Endothelial cell (in vitro differentiated cells): ENCODE results near the gene FEM1B. TPM values are rescaled to one million over a fixed set of nuclear protein-coding genes. Genes with fewer than 3 reads are reported as not detected.

Source experiments
- DNase-seq: peaks from one replicate; pipeline ENCODE4 v3.0.0; 2021; ENCODE audit warnings: low spot score
- H3K27ac Mint-ChIP-seq: one replicate; pipeline ENCODE4 v1.8.0; 2021; ENCODE audit warnings: mixed read lengths, inconsistent platforms; ENCODE audit not compliant: unreplicated experiment
- H3K27me3 Mint-ChIP-seq: one replicate; pipeline ENCODE4 v1.8.0; 2021; ENCODE audit warnings: mild to moderate bottlenecking, moderate library complexity, mixed read lengths, inconsistent platforms; ENCODE audit not compliant: unreplicated experiment
- H3K36me3 Mint-ChIP-seq: one replicate; pipeline ENCODE4 v1.8.0; 2021; ENCODE audit warnings: mild to moderate bottlenecking, low read depth, mixed read lengths, inconsistent platforms; ENCODE audit not compliant: unreplicated experiment
- H3K4me1 Mint-ChIP-seq: one replicate; pipeline ENCODE4 v1.8.0; 2021; ENCODE audit warnings: mild to moderate bottlenecking, mixed read lengths, inconsistent platforms; ENCODE audit not compliant: unreplicated experiment
- H3K4me3 Mint-ChIP-seq: one replicate; pipeline ENCODE4 v1.8.0; 2021; ENCODE audit warnings: mild to moderate bottlenecking, mixed read lengths, inconsistent platforms; ENCODE audit not compliant: unreplicated experiment
- H3K9me3 Mint-ChIP-seq: one replicate; pipeline ENCODE4 v1.8.0; 2021; ENCODE audit warnings: mixed read lengths, inconsistent platforms; ENCODE audit not compliant: unreplicated experiment
- CTCF ChIP-seq: fragments of 200-600 bp; sonication (generic); IDR thresholded peaks from one replicate; pipeline ENCODE4 v1.5.0; 2021; ENCODE audit warnings: antibody characterized with exemption; ENCODE audit not compliant: unreplicated experiment
- total RNA-seq: library from RNA; stranded (reverse); fragmentation: NEBNext Ultra II Directional; extraction: Animal tissue kit (Norgen Biotek cat#: 25700); gene quantifications from one replicate; pipeline ENCODE4 v1.2.1, GENCODE V29; 2021; ENCODE audit not compliant: unreplicated experiment

FEM1B gene
- total RNA-seq, 1 donor from 2014 or later = 47.8 TPM

- Mint-ChIP-seq H3K27me3 (peaks cover 10% of the 10 kb centered on the region), H3K4me1 (no peaks in the 10 kb centered on the region), H3K4me3 (no peak overlapping the region), H3K27ac (no peak overlapping the region), H3K36me3 (no peaks in the 10 kb centered on the region), H3K9me3 (no peaks in the 10 kb centered on the region)
- no peak for DNase-seq
- TF ChIP-seq CTCF = no peak
Measured at GRCh38 chr15:68307131-68307928, 29.8 kb downstream of the FEM1B start.

GRCh38 chr15:68309024-68309423 is 31.5 kb downstream of the FEM1B start:
- TF ChIP-seq CTCF = no peak
- Mint-ChIP-seq H3K4me3 (no peak overlapping the region), H3K9me3 (no peaks in the 10 kb centered on the region), H3K27ac (no peak overlapping the region), H3K4me1 (no peaks in the 10 kb centered on the region), H3K27me3 (peaks cover 14% of the 10 kb centered on the region), H3K36me3 (no peaks in the 10 kb centered on the region)
- no peak for DNase-seq

- H3K36me3 Mint-ChIP-seq = no peaks in the 10 kb centered on the region
- no peak overlapping the region for H3K27ac Mint-ChIP-seq
- H3K27me3 Mint-ChIP-seq = peaks cover 11% of the 10 kb centered on the region
- H3K4me1 Mint-ChIP-seq = no peaks in the 10 kb centered on the region
- DNase-seq = no peak
- H3K9me3 Mint-ChIP-seq = no peaks in the 10 kb centered on the region
- TF ChIP-seq CTCF = no peak
- H3K4me3 Mint-ChIP-seq = no peak overlapping the region
Measured at GRCh38 chr15:68310178-68310803, 32.7 kb downstream of the FEM1B start.

- TF ChIP-seq CTCF = no peak
- DNase-seq = no peak
- Mint-ChIP-seq H3K9me3 (no peaks in the 10 kb centered on the region), H3K36me3 (no peaks in the 10 kb centered on the region), H3K4me3 (no peak overlapping the region), H3K4me1 (no peaks in the 10 kb centered on the region), H3K27me3 (peaks cover 11% of the 10 kb centered on the region), H3K27ac (no peak overlapping the region)
Measured at GRCh38 chr15:68310804-68311463, 33.4 kb downstream of the FEM1B start.

GRCh38 chr15:68311464-68311835 is 33.9 kb downstream of the FEM1B start:
- H3K27ac Mint-ChIP-seq = no peak overlapping the region
- no peaks in the 10 kb centered on the region for H3K4me1 Mint-ChIP-seq
- DNase-seq = no peak
- peaks cover 7% of the 10 kb centered on the region for H3K27me3 Mint-ChIP-seq
- no peak overlapping the region for H3K4me3 Mint-ChIP-seq
- no peak for TF ChIP-seq CTCF
- H3K9me3 Mint-ChIP-seq = no peaks in the 10 kb centered on the region
- H3K36me3 Mint-ChIP-seq = no peaks in the 10 kb centered on the region
